Measurements from ENCODE around the gene HJURP. TPM values are rescaled to one million over a fixed set of nuclear protein-coding genes. Genes with fewer than 3 reads are reported as not detected.
"Not testable (repeated sequence)": the region's sequence is repeated elsewhere in the genome, so short reads cannot be mapped to it uniquely, and the experiment has no call there.

Gene HJURP
- total RNA-seq, 3 donors from 2014 or later (not counting 1 experiment from before 2014, with no cell fraction given) = 0.87 to 3.2 (median 1.5) TPM

DNA sequence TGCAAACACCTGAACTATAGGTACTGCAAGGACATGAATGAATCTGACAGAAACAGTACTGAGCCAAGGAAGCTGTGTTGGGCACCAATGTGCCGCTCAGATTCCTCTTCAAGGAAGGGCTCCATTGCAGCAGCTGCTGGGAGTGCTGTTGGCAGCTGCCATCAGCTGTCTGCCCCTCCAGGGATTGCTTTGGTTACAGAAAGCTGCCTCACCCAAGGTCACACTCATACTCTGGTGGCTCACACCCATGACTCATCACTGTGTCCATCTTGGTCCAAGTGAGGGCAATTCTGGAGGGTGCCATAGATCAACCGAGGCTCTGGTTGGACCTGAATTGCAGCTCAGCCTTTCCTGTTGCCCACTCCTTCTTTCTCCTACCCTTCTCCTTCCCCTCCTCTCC lies 38.5 kb upstream of the HJURP start:
- no peaks in the 10 kb centered on the region for H3K36me3 Mint-ChIP-seq
- no peak overlapping the region for H3K4me3 Mint-ChIP-seq
- DNase-seq = no peak
- Histone ChIP-seq H3K4me1 (ENCODE audit: control insufficient read depth, insufficient read depth, low read length) (no peaks in the 10 kb centered on the region), H3K27me3 (ENCODE audit: control insufficient read depth, insufficient read depth, low read length) (peaks cover 6% of the 10 kb centered on the region), H3K36me3 (ENCODE audit: control insufficient read depth, insufficient read depth, low read length) (no peaks in the 10 kb centered on the region), H3K27ac (ENCODE audit: low read length) (no peak overlapping the region), H3K4me3 (ENCODE audit: low read length) (no peak overlapping the region), H3K9me3 (ENCODE audit: control insufficient read depth, insufficient read depth, low read length) (no peaks in the 10 kb centered on the region)
- TF ChIP-seq, protein P1, sequence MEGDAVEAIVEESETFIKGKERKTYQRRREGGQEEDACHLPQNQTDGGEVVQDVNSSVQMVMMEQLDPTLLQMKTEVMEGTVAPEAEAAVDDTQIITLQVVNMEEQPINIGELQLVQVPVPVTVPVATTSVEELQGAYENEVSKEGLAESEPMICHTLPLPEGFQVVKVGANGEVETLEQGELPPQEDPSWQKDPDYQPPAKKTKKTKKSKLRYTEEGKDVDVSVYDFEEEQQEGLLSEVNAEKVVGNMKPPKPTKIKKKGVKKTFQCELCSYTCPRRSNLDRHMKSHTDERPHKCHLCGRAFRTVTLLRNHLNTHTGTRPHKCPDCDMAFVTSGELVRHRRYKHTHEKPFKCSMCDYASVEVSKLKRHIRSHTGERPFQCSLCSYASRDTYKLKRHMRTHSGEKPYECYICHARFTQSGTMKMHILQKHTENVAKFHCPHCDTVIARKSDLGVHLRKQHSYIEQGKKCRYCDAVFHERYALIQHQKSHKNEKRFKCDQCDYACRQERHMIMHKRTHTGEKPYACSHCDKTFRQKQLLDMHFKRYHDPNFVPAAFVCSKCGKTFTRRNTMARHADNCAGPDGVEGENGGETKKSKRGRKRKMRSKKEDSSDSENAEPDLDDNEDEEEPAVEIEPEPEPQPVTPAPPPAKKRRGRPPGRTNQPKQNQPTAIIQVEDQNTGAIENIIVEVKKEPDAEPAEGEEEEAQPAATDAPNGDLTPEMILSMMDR (IDR thresholded peaks at IDR 0.05) = no peak
- peaks cover 32 to 75% of the 10 kb centered on the region in 2 donors for H3K27me3 Mint-ChIP-seq (ENCODE audit: low read depth in 2 of 2)
- H3K27ac Mint-ChIP-seq = no peak overlapping the region
- intact Hi-C loops (cut with micrococcal nuclease) = no loop called here
- no peak for ATAC-seq
- 91% methylated on average over 2 of the region's 2 CpGs for WGBS (ENCODE audit: insufficient coverage)
- no peaks in the 10 kb centered on the region for H3K9me3 Mint-ChIP-seq
- no peaks in the 10 kb centered on the region for H3K4me1 Mint-ChIP-seq

DNA sequence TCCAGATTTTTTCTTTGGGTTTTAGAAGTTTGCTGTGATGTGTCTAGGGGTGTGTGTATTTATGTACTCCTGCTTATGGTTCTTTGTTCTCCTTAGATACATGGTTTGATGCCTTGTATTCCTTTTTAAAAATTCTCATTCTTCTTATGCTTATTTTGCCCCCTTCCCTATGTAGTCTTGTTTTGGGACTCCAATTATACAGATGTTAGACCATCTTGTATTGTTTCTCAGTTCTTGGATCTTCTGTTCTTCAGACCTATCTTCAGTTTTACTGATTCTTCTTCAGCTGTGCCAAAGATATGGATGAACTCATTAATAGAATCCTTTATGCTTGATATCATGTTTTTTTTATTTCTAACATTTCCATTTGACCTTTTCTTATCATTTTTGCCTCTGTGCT lies 28.0 kb upstream of the HJURP start:
- no peak for ATAC-seq
- intact Hi-C loops (cut with micrococcal nuclease) = no loop called here
- Mint-ChIP-seq H3K4me3 (no peak overlapping the region), H3K36me3 (peaks cover 25% of the 10 kb centered on the region), H3K27me3 (ENCODE audit: low read depth in 2 of 2) (peaks cover 48 to 79% of the 10 kb centered on the region in 2 donors), H3K9me3 (peaks cover 10 to 17% of the 10 kb centered on the region in 2 donors), H3K4me1 (no peaks in the 10 kb centered on the region), H3K27ac (no peak overlapping the region)
- peaks cover 22% of the 10 kb centered on the region for H3K27me3 ChIP-seq (ENCODE audit: control insufficient read depth, insufficient read depth, low read length)
- H3K4me1 ChIP-seq (ENCODE audit: control insufficient read depth, insufficient read depth, low read length) = no peaks in the 10 kb centered on the region
- H3K36me3 ChIP-seq (ENCODE audit: control insufficient read depth, insufficient read depth, low read length) = no peaks in the 10 kb centered on the region
- TF ChIP-seq, protein P1 (IDR thresholded peaks at IDR 0.05) = no peak
- no peak overlapping the region for H3K4me3 ChIP-seq (ENCODE audit: low read length)
- H3K9me3 ChIP-seq (ENCODE audit: control insufficient read depth, insufficient read depth, low read length) = no peaks in the 10 kb centered on the region
- DNase-seq = no peak
- H3K27ac ChIP-seq (ENCODE audit: low read length) = no peak overlapping the region

DNA sequence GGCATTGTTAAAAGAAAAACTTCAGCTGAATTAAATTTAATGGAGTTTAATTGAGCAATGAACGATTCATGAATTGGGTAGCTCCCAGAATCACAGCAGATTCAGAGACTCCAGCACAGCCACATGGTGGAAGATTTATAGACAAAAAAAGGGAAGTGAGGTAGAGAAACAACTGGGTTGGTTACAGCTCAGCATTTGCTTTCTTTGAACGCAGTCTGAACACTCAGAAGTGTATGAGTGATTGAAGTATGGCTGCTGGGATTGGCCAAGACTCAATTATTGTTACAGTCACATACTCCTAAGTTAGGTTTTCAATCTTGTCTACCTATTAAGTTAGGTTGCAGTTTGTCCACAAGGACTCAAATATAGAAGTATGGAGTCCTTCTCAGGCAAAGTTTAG lies 17.8 kb upstream of the HJURP start:
- ATAC-seq; H3K4me3 ChIP-seq (ENCODE audit: low read length); H3K4me1 ChIP-seq (ENCODE audit: control insufficient read depth, insufficient read depth, low read length); DNase-seq; H3K4me1 Mint-ChIP-seq; H3K27ac ChIP-seq (ENCODE audit: low read length); H3K27ac Mint-ChIP-seq; H3K4me3 Mint-ChIP-seq; H3K9me3 Mint-ChIP-seq; intact Hi-C loops (cut with micrococcal nuclease); H3K36me3 Mint-ChIP-seq; H3K9me3 ChIP-seq (ENCODE audit: control insufficient read depth, insufficient read depth, low read length); H3K36me3 ChIP-seq (ENCODE audit: control insufficient read depth, insufficient read depth, low read length): not testable (repeated sequence)
- WGBS (ENCODE audit: insufficient coverage) = 0% methylated on average over 2 of the region's 2 CpGs
- peaks cover 24% of the 10 kb centered on the region for H3K27me3 ChIP-seq (ENCODE audit: control insufficient read depth, insufficient read depth, low read length)
- peaks cover 36 to 70% of the 10 kb centered on the region in 2 donors for H3K27me3 Mint-ChIP-seq (ENCODE audit: low read depth in 2 of 2)

DNA sequence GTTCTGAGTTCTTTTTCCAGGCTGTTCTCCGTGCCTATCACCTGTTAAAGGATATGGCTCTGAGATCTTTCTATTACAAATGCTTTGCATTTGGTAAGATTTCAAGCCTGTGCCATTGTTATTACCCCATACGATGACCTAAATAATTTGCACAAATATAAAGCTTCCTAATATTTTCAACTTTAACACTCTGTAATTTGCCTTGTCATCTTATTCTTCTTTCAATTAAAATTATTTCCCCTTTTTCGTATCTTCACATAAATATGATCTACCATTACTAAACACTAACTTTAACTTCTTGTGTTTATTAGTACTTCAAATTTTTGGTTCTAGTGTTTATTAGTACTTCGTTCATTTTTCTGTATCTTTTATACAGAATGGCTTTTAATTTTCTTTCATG lies 17.1 kb upstream of the HJURP start:
- DNase-seq (no peak), ATAC-seq (no peak)
- peaks cover under 1% of the 10 kb centered on the region for H3K9me3 ChIP-seq (ENCODE audit: control insufficient read depth, insufficient read depth, low read length)
- Mint-ChIP-seq H3K9me3 (peaks cover 5 to 9% of the 10 kb centered on the region in 2 donors), H3K4me3 (no peak overlapping the region), H3K4me1 (peaks cover 8% of the 10 kb centered on the region in 2 donors), H3K36me3 (peaks cover 7% of the 10 kb centered on the region), H3K27me3 (ENCODE audit: low read depth in 2 of 2) (peaks cover 36 to 63% of the 10 kb centered on the region in 2 donors), H3K27ac (no peak overlapping the region)
- H3K4me3 ChIP-seq (ENCODE audit: low read length) = no peak overlapping the region
- H3K27me3 ChIP-seq (ENCODE audit: control insufficient read depth, insufficient read depth, low read length) = peaks cover 23% of the 10 kb centered on the region
- intact Hi-C loops (cut with micrococcal nuclease) = no loop called here
- H3K36me3 ChIP-seq (ENCODE audit: control insufficient read depth, insufficient read depth, low read length) = no peaks in the 10 kb centered on the region
- TF ChIP-seq, protein P1 (IDR thresholded peaks at IDR 0.05) = no peak
- peaks cover 5% of the 10 kb centered on the region for H3K4me1 ChIP-seq (ENCODE audit: control insufficient read depth, insufficient read depth, low read length)
- WGBS (ENCODE audit: insufficient coverage) = 77% methylated on average over 2 of the region's 4 CpGs
- no peak overlapping the region for H3K27ac ChIP-seq (ENCODE audit: low read length)

Measured in natural killer cell (primary cell).